PC-3 (cell line): Measurements from ENCODE around the gene FRMD6. TPM values are rescaled to one million over a fixed set of nuclear protein-coding genes. Genes with fewer than 3 reads are reported as not detected.

Experiments used
- ATAC-seq: fragments of 200-7000 bp; cut with Tn5 transposase; 2 replicates; pipeline ENCODE4 v1.9.1; 2020; ENCODE audit warnings: mild to moderate bottlenecking, moderate library complexity
- BruUV-seq: library from RNA; stranded (reverse); fragments of 400-500 nt; replicated peaks from 2 replicates; lab custom pipeline; 2021; lab: Mats Ljungman, UMichigan
- CTCF ChIA-PET: fragments of 300-600 bp; sonication (Branson Sonifier 250); formaldehyde crosslinking; loops from one replicate; lab custom pipeline; 2022; ENCODE audit warnings: antibody characterized with exemption; lab: Charles Lee
- POLR2A ChIA-PET: fragments of 300-600 bp; sonication (Branson Sonifier 250); formaldehyde crosslinking; loops from one replicate; lab custom pipeline; 2022; ENCODE audit warnings: antibody characterized with exemption; ENCODE audit not compliant: unreplicated experiment; lab: Charles Lee
- DNase-seq: peaks from one replicate; pipeline ENCODE4 v3.0.0-alpha.2; 2015
- H2AFZ ChIP-seq: fragments of 300-600 bp; sonication (generic); 2 replicates; pipeline ENCODE4 v1.6.0; 2016; ENCODE audit warnings: antibody characterized with exemption, low read length
- H3F3A ChIP-seq: fragments of 300-600 bp; sonication (generic); one replicate; pipeline ENCODE4 v1.6.0; 2017; ENCODE audit warnings: antibody characterized with exemption, low read length, control low read depth, mild to moderate bottlenecking; ENCODE audit not compliant: unreplicated experiment
- H3K27ac ChIP-seq: fragments of 300-600 bp; sonication (generic); 2 replicates; pipeline ENCODE4 v1.5.1; 2016; ENCODE audit warnings: mild to moderate bottlenecking, low read length
- H3K27me3 ChIP-seq: fragments of 300-600 bp; sonication (generic); 2 replicates; pipeline ENCODE4 v1.6.1; 2016; ENCODE audit warnings: low read length, mixed read lengths
- H3K36me3 ChIP-seq: fragments of 300-600 bp; sonication (generic); 2 replicates; pipeline ENCODE4 v1.6.1; 2016; ENCODE audit warnings: low read depth, mixed run types, low read length, mixed read lengths
- H3K4me1 ChIP-seq: fragments of 300-600 bp; sonication (generic); 2 replicates; pipeline ENCODE4 v1.5.1; 2016; ENCODE audit warnings: low read length; ENCODE audit not compliant: insufficient read depth
- H3K4me2 ChIP-seq: fragments of 300-600 bp; sonication (generic); 2 replicates; pipeline ENCODE4 v1.6.0; 2016; ENCODE audit warnings: low read length
- H3K4me3 ChIP-seq: fragments of 300-600 bp; sonication (generic); 2 replicates; pipeline ENCODE4 v1.5.1; 2016; ENCODE audit warnings: mild to moderate bottlenecking, low read length, mixed read lengths
- H3K79me2 ChIP-seq: fragments of 300-600 bp; sonication (generic); 2 replicates; pipeline ENCODE4 v1.6.1; 2017; ENCODE audit warnings: low read length, mixed read lengths
- H3K9ac ChIP-seq: fragments of 300-600 bp; sonication (generic); 2 replicates; pipeline ENCODE4 v1.6.0; 2016; ENCODE audit warnings: mild to moderate bottlenecking, low read length
- H3K9me2 ChIP-seq: fragments of 300-600 bp; sonication (generic); replicated peaks from 2 replicates; pipeline ENCODE4 v1.6.1; 2016; ENCODE audit warnings: mixed run types, low read length, mixed read lengths
- H3K9me3 ChIP-seq: fragments of 300-600 bp; sonication (generic); 2 replicates; pipeline ENCODE4 v1.6.1; 2016; ENCODE audit warnings: low read length, mixed read lengths
- H4K20me1 ChIP-seq: fragments of 300-600 bp; sonication (generic); 2 replicates; pipeline ENCODE4 v1.6.1; 2016; ENCODE audit warnings: low read length, mixed read lengths
- EZH2 ChIP-seq: fragments of 300-600 bp; sonication (generic); IDR thresholded peaks from one replicate; pipeline ENCODE4 v1.6.1; 2017; ENCODE audit warnings: antibody characterized with exemption, mild to moderate bottlenecking, low read length; ENCODE audit not compliant: unreplicated experiment
- EZH2phosphoT487 ChIP-seq: fragments of 300-600 bp; sonication (generic); IDR thresholded peaks from 2 replicates; pipeline ENCODE4 v1.6.1; 2018; ENCODE audit warnings: mild to moderate bottlenecking, antibody characterized with exemption, low read length, borderline replicate concordance
- intact Hi-C: fragments of 100-400 bp; cut with micrococcal nuclease; formaldehyde crosslinking; loops from 2 replicates; pipeline ENCODE4 v1.9.0; 2023
- total RNA-seq: library from RNA; depleted of rRNA; stranded (reverse); fragments of >200 nt; gene quantifications from 2 replicates; pipeline ENCODE4 v1.2.3, GENCODE V29; 2014
- TF ChIP-seq, protein P1 (sequence below): fragments of 300-600 bp; sonication (generic); conservative IDR thresholded peaks from 2 replicates; pipeline ENCODE4 v1.5.1; 2017; ENCODE audit warnings: antibody characterized with exemption, low read depth, mild to moderate bottlenecking, low read length

The FRMD6 gene
- total RNA-seq, 1 experiment from 2014 or later: 103 TPM

DNA sequence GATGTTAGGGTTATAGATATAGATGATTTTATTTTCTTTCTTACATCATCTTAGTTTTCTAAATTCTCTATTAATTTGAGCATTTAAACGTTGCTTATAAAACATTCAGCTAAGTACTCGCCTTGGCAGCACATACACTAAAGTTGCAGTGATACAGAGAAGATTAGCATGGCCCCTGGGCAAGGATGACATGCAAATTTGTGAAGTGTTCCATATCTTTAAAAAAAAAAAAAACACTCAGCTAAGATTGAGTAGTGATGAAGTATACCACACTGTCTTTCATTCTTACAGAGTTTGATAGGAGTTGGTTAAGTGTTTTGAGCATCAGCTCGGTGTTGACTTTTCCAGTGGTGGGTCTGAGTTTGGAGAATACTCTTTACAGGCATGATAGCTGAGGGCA lies 72.3 kb downstream of the FRMD6 start:
- intact Hi-C loops: no loop called here
- no peak overlapping the region for H2AFZ ChIP-seq
- ChIA-PET CTCF (no interaction called here), POLR2A (no interaction called here)
- no peaks in the 10 kb centered on the region; the same call in 1 of the 2 replicates for H3K4me1 ChIP-seq
- peaks cover 76% of the 10 kb centered on the region for H3K36me3 ChIP-seq
- H4K20me1 ChIP-seq: no peaks in the 10 kb centered on the region
- no peak overlapping the region for H3K4me3 ChIP-seq
- ATAC-seq (no peak), DNase-seq (no peak)
- TF ChIP-seq EZH2 (no peak), EZH2phosphoT487 (no peak)
- TF ChIP-seq, protein P1, sequence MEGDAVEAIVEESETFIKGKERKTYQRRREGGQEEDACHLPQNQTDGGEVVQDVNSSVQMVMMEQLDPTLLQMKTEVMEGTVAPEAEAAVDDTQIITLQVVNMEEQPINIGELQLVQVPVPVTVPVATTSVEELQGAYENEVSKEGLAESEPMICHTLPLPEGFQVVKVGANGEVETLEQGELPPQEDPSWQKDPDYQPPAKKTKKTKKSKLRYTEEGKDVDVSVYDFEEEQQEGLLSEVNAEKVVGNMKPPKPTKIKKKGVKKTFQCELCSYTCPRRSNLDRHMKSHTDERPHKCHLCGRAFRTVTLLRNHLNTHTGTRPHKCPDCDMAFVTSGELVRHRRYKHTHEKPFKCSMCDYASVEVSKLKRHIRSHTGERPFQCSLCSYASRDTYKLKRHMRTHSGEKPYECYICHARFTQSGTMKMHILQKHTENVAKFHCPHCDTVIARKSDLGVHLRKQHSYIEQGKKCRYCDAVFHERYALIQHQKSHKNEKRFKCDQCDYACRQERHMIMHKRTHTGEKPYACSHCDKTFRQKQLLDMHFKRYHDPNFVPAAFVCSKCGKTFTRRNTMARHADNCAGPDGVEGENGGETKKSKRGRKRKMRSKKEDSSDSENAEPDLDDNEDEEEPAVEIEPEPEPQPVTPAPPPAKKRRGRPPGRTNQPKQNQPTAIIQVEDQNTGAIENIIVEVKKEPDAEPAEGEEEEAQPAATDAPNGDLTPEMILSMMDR: no peak
- H3K27ac ChIP-seq: no peak overlapping the region
- H3K9me2 ChIP-seq: no peaks in the 10 kb centered on the region
- H3F3A ChIP-seq: no peaks in the 10 kb centered on the region
- H3K79me2 ChIP-seq: no peaks in the 10 kb centered on the region
- no peak overlapping the region for H3K4me2 ChIP-seq
- H3K9ac ChIP-seq: no peak overlapping the region
- no peaks in the 10 kb centered on the region for H3K9me3 ChIP-seq
- H3K27me3 ChIP-seq: no peaks in the 10 kb centered on the region
- no TSS peak for BruUV-seq

GRCh38 chr14:51724650-51725049 lies 72.9 kb downstream of the FRMD6 start:
- H3K36me3 ChIP-seq: peaks cover 74% of the 10 kb centered on the region
- no peaks in the 10 kb centered on the region for H4K20me1 ChIP-seq
- H2AFZ ChIP-seq: no peak overlapping the region
- TF ChIP-seq, protein P1: no peak
- TF ChIP-seq EZH2phosphoT487: no peak
- TF ChIP-seq EZH2: no peak
- intact Hi-C loops: no loop called here
- H3K9me3 ChIP-seq: no peaks in the 10 kb centered on the region
- no peaks in the 10 kb centered on the region for H3K27me3 ChIP-seq
- no peak overlapping the region for H3K4me3 ChIP-seq
- H3K4me1 ChIP-seq: no peaks in the 10 kb centered on the region; the same call in 1 of the 2 replicates
- no peak overlapping the region for H3K27ac ChIP-seq
- no peak overlapping the region for H3K9ac ChIP-seq
- POLR2A ChIA-PET: no interaction called here
- H3K9me2 ChIP-seq: no peaks in the 10 kb centered on the region
- no TSS peak for BruUV-seq
- ATAC-seq (no peak), DNase-seq (no peak)
- no peaks in the 10 kb centered on the region for H3K79me2 ChIP-seq
- no peak overlapping the region for H3K4me2 ChIP-seq
- no peaks in the 10 kb centered on the region for H3F3A ChIP-seq
- CTCF ChIA-PET: no interaction called here

- POLR2A ChIA-PET: no interaction called here
- TF ChIP-seq, protein P1: no peak
- no peak for TF ChIP-seq EZH2
- no peak for TF ChIP-seq EZH2phosphoT487
- H3K9me3 ChIP-seq: no peaks in the 10 kb centered on the region
- CTCF ChIA-PET: no interaction called here
- H3F3A ChIP-seq: no peaks in the 10 kb centered on the region
- no peak overlapping the region for H3K9ac ChIP-seq
- H3K9me2 ChIP-seq: no peaks in the 10 kb centered on the region
- no peaks in the 10 kb centered on the region for H4K20me1 ChIP-seq
- H3K36me3 ChIP-seq: peaks cover 74% of the 10 kb centered on the region
- H3K79me2 ChIP-seq: no peaks in the 10 kb centered on the region
- intact Hi-C loops: no loop called here
- H2AFZ ChIP-seq: no peak overlapping the region
- ATAC-seq (no peak), DNase-seq (no peak)
- no peaks in the 10 kb centered on the region for H3K27me3 ChIP-seq
- H3K4me2 ChIP-seq: no peak overlapping the region
- no peak overlapping the region for H3K4me3 ChIP-seq
- no peaks in the 10 kb centered on the region; the same call in 1 of the 2 replicates for H3K4me1 ChIP-seq
- no TSS peak for BruUV-seq
- no peak overlapping the region for H3K27ac ChIP-seq
Measured at GRCh38 chr14:51725061-51725460, 73.4 kb downstream of the FRMD6 start.
